Renal cortical epithelial cell (primary cell): ENCODE data around the gene TMEM163. TPM values are rescaled to one million over a fixed set of nuclear protein-coding genes. Genes with fewer than 3 reads are reported as not detected.

Source experiments
- DNase-seq: peaks from one replicate; pipeline ENCODE4 v3.0.0-alpha.2; 2011; ENCODE audit warnings: low read depth
- total RNA-seq: library from RNA; depleted of rRNA; stranded (reverse); fragments of >200 nt; gene quantifications from 2 replicates; pipeline ENCODE4 v1.2.3, GENCODE V29; 2014

TMEM163 gene
- total RNA-seq, 1 donor from 2014 or later: 6.7 TPM

DNA sequence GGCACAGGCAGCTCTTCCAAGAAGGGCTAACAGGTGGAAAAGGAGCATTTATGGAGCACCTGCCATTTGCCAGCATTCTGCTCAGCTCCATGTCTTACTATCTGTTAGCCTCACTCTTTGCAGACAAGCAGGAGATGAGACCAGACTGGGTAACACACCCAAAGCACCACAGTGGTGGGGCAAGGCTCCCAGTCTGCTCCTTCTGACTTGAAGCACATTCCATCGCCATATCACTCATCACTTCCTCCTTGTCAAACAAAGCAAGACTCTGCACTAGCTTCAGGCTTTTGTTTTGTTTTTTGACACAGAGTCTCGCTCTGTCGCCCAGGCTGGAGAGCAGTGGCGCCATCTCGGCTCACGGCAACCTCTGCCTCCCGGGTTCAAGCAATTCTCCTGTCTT is 282.1 kb downstream of the TMEM163 start:
- DNase-seq: peak; percentile 32

DNA sequence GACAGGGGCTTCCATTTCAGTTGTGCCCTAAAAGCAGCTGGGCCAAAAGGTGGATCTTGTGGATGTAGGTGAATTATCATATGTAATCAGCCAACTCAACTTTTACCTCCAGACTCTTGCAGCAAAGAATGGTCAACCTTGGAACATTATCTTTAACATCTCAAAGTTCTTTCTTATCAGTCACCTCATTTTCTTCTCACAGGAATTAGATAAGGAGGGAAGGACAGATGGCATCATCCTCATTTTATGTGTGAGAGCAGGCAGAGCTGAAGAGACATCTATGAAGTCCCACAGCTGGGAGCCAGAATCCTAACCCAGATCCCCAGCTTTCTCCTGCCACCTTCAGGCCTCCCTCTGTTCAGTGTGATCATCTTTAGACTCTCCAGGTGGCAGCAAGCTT is 282.9 kb downstream of the TMEM163 start:
- DNase-seq: no peak

DNA sequence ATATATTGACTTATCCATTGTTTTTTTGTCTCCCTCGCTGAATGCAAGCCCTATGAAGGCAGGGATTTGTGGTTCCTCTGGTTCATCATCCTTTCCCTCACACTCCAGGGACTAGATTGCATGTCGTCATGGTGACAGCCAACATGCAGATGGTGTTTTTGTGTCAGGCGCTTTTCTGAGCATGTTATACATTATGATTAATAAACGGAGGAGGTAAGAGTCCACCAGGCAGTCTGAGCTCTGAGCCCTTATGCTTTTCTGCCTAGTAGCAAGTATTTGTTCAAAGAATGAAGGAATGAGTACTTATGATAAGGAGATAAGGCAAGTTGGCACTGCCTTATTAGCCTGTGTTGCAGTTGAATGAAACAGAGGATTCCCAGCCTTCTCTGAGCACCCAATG is 283.3 kb downstream of the TMEM163 start:
- no peak for DNase-seq

DNA sequence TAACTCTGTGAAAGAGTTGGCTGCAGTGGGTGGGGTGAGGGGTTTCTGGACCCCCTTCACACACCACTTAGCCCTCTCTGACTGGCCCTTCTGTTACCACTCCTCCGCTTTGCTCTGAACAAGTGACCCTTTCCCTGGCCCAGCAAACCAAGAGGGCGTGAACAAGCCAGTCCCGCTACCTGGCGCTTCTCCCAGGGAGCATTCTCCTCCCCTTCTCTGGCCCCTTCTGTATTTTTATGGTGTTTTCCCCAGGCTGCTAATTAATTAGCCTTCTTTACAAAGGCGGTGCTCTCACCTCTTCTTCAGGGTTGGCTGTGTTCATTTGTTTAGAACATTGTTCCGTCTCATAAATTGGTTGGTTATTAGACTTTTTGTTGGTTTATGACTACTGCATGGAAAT is 284.8 kb downstream of the TMEM163 start:
- DNase-seq: peak; percentile 72

DNA sequence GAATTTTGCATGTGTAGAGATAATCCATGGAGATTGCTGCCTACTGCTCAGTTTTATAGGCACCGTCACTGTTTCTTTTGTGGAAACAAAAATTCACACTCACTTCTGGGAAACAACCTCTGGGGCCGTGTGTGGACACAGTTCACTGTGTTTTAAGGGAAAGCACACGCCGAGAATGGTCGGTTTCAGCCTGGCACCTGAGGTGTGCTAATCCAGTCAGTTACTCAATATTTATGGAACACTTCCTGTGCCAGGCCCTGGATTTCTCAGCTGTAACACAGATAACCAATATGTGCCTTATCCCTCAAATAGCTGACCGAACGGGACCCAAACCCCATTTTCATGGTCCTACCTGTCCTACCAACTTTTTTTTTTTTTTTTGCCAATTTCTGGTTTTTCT is 285.3 kb downstream of the TMEM163 start:
- DNase-seq: peak; percentile 80

DNA sequence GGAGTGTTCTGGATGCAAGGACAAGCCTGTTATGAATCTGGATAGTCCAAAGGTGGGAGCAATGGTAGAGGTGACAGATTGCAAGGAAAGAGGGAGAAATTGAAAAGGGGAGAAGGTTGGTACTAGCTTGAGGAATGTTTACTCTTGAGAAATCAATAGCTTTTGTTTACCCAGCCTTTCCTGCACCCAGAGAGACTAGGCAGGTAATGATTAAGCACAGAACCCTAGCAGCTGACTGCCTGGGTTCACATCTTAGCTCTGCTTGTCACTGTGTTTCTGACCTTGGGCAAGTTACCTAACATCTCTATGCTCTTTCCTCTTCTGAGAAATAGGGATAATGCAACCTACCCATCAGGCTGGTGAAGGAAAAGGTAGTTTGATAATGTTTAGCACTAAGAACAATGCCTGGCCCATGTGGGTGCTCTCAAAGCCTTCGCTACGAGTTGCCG is 286.3 kb downstream of the TMEM163 start:
- peak; percentile 93 for DNase-seq

DNA sequence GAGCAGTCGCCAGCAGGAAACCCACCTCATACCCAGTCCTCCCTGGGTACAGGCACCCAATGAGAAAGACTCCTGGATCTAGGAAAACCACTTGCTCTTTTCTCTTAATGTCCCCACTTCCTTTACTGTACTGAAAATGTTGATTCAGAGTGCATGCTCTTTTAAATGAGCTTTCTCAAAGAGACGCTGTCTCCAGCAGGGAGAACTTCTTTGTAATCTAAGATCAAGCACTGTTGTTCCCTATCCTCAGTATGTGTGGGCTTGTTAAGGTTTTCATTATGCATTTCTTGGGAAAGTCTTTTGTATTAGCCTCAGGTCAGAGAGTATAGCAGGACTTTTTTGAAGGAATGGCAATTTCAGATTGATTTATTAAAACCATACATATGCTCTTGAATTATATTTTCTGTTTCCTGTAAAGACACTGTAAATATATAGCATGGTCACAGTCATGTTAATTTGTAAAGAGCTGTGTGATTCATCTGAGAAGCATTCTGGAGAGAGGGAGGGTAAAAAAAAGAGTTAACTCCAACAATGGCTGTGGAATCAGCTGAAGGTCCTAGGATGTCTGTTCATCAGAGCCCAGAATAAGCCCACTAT is 286.9 kb downstream of the TMEM163 start:
- DNase-seq: peak; percentile 83

DNA sequence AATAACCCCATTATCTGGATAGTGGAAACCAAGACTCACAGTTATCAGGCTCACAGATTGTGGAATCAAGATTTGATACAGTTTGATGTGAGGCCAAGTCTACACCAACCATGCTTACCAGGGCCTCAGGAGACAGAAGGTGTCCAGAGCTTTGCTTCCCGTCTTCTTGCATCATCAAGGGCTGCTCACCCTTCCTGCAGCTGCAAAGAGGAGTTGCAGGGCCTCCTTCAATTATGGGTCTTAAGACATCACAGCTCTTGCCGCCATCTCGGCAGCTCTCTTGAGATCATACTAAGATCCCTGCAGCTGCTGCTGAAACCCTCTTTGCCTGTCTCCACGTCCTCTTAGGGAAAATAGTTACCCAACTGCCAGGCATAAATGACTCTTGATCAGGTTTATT is 288.9 kb downstream of the TMEM163 start:
- DNase-seq: no peak

DNA sequence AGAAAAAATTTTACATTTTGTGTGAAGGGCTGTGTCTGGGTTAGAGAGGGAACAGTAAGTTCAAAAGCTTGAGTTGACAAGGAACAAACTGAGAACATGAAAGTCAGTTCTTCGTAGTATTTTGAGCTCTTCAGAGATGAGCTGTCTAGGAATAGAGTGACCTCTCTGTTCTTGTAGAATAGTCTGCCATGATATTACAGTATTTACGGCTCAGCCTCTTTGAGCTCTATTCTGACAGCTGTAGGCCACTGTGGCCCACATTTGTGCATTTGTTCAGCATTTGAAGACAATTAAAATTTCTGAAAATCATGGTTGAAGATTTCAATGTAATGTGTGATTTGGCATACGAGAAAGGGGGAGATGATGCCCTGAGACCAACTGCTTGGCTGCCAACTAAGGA is 292.1 kb downstream of the TMEM163 start:
- no peak for DNase-seq

DNA sequence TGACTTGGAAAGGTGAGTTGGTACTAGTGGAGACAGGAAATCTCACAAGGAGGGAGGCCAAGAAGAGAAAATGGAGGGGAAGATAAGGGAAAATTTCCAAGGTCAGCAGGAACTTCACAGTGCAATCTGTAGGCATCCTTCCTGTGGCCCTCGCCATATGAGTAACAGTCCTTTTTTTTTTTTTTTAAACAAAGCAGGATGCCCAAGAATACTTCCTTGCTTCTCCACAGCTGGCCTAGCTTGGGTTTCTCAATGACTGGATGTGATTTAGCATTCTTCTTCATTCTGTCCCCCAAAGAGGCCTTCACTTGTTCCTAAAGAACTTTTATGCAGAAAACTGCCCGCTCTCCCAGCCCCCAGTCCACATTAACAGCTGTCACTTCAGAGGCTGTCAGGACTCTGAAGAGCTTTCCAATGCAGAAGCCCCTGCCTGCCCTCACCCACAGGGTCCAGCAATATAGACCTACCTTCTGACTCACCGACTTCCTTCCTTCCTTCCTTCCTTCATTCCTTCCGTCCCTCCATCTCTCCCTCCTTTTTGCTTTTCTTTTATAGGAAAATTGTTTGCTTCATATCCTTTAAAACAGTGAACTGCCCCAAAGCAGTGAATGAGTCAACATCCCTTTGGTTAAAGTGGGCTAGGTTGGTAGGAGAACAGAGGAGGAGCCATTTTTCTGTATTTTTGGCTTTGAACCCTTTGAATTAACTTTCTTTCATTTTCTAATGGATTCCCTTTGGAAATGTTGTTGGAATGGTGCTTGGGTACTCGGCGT is 292.9 kb downstream of the TMEM163 start:
- no peak for DNase-seq

DNA sequence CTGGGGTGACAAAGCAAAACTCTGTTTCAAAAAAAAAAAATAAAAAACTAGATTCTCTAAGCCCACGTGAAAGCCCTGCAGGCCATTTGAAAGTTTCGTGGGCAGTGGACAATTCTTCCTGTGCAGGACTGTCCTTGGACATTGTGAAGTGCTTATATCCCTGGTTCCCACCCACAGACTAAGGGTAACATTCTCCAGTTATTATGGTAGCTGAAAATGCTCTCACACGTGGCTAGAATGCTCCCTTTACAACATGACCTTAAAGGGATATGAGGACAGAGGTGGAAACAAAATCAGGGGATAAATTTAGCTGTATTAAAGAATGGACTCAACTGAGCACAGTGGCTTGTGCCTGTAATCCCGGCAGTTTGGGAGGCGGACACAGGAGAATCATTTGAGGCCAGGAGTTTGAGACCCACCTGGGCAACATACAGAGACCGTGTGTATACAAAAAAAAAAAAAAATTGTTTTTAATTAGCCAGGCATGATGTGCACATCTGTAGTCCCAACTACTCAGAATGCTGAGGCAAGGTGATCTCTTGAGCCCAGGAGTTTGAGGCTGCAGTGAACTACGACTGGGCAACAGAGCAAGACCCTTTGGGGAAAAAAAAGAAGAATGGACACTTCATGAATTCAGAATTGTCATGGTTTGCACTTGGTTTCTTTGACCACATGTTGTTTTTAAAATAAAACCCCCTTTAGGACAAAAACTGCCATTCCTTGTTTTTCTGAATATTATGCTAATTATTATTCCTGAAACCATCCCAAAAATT is 297.1 kb downstream of the TMEM163 start:
- no peak for DNase-seq

DNA sequence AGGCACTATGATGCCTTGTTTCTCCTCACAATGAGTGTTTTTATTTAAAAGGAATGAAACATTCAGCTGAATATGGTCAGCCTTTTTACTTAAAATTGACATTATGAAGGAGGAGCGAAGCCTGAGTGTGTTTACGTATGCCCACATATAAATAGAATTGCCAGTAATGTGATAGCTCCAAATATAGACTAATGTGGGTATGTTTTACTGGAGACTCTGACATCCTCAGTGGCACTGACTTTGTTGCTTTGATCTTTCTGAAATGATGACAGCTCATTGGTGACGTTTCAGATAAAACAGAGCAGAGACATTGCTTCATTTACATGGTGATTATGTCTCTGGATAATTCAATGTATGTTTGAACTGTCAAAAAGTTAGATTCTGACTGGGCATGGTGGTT is 297.9 kb downstream of the TMEM163 start:
- no peak for DNase-seq

DNA sequence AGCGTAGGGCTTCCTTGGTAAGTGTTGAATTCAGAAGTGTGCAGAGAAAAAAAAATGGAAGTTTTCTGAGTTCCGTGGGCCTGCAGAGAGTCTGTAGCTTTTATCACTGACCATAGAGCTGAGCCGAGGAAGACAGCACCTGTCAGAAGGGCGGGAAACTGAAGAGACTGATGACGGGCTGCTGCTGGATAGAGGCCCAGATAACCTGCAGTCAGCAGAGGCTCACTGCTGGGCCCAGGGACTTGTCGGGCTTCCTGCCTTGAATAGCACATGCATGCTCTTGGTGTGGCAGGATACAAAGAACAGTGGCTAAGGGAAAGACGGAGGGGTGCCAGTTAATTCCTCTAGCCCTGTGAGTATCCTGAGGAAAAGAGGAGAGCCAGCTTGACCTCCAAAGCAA is 298.5 kb downstream of the TMEM163 start:
- no peak for DNase-seq

DNA sequence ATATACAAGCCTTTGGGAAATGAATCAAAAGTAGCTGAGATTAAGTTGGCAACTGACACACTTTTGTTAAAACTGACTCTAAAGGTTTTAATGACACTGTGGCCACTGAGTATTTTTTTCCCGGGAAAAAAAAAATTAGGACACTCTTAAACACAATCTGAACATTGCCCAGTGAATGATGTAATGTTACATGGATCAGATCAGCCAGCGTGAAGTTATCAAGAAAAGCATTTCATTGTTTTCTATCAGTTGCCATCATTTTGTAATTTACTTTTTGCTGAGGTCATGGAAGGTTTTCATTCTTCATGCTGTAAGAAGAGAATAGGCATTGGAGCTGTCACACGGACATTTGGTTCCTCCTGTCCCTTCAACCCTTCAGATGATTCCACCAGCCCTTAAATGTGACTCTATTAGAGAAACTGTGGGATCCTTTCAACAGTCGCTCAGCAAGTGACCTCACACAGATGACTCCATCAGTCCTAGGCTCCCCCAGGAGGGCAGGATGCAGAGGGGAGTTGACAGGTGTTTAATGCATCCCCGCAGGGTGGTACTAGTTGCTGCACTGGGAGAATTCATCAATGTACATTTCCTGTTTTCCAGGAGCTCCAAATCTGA is 300.7 kb downstream of the TMEM163 start:
- no peak for DNase-seq

DNA sequence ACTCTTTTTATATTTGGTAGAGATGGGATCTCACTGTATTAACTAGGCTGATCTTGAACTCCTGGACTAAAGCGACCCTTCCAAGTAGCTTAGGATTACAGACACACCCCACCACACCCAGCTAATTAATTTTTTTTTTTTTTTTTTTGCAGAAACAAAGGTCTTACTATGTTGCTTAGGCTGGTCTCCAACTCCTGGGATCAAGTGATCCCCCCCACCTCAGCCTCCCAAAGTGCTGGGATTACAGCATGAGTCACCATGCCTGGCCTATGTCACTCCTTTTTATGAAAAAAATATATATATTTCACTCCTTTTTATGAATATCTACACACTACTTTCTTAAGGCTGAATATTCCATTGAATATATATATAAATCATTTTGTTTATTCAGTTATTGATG is 302.2 kb downstream of the TMEM163 start:
- DNase-seq: no peak

DNA sequence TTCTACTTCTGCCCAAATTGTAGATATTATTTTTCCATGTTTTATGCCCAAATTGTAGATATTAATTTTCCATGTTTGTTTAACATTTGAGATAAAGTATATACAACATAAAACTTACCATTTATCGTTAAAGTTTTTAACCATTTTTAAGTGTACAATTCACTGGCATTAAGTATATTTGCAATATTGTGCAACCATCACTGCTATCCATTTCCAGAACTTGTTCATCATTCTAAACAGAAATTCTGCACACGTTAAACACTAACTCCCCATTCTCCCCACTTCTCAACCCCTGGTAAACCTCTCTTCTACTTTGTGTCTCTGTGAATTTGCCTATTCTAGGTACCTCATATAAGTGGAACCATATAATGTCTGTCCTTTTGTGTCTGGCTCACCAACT is 302.8 kb downstream of the TMEM163 start:
- no peak for DNase-seq

DNA sequence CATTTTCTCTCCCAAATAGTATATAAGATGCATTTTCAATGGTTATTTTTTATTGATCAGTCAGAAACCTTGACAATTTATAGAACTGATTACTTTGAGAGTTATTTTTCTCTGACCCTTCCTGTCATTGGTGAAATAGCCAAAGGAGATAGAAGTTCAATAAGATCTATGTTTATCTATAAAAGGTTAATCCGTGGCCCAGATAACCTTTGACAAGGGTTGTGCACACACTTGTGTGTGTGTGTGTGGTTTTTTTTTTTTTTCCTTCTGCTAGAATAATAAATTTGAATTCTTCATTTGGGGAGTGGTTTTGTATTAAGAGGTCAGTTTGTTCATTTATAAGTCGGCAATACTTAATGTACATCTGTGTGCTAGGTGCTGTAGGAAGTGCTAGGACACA is 304.9 kb downstream of the TMEM163 start:
- no peak for DNase-seq

DNA sequence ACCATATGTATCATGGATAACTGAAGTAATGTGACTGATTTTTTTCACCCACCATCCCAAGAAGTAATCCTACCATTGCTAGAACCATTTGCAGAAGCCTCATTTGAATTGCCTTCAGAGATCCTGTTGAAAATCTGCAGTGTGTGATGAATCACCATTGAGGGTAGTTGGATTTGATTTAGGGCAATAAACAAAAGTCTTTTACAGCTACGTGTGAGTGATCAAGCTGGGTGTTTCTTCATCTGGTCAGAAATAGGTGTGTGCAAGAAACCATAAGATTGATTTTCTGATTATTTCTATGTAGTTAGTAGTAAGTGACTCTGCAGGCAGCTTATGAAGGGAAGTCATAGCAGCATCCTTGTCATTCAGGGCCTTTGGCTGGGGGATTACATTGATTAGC is 305.4 kb downstream of the TMEM163 start:
- peak; percentile 30 for DNase-seq

DNA sequence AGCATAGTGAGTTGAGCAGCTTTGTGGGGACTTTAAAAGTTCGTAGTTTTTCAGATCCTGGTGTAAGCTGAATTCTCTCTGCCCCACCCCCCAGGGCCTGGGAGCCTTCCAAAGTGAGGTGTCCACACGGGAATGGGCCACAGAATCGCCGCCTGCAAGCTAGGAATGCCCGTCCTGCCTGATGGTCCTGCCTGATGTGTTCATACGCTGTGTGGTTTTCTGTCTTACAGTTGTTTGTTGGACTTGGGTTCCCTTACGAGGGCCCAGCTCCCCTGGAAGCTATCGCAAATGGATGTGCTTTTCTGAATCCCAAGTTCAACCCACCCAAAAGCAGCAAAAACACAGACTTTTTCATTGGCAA is 306.2 kb downstream of the TMEM163 start:
- no peak for DNase-seq

DNA sequence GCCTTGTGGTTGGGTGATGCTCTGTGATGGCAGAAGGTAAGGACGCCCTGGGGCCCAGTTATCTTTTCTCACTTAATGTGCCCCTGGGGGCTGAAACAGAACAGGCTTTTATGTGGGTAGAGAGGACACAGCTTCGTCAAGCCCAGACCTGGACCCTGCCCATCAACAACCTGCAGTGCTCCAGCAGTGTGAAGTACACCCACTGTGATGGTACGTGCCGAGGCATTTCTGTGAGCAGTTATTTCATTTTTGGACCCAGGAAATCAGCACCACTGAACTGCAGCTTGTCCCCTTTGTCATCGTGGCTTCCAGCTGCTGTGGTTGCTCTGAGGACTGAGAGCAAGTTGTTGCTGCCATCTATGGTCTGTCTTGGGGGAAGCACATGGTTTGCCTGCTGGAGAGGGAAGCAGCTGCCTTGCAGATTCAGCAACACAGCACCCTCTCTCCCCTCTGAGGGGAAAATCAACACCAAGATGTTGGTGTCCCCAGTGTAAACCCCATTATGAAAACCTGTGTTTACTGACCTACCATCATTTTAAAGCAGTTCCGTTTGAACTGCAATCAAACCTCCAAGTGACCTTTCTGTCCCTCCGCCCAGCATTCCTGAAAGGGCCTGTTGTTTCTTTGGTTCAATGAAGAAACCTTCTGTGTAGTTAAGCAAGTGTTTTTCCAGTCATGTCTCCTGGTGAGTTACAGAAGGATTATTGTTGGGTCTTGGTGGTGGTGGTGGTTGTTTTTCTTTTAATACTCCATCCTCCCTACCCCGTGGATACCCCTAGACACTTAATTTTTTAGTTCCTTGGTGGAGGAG is 306.8 kb downstream of the TMEM163 start:
- peak; percentile 72 for DNase-seq

DNA sequence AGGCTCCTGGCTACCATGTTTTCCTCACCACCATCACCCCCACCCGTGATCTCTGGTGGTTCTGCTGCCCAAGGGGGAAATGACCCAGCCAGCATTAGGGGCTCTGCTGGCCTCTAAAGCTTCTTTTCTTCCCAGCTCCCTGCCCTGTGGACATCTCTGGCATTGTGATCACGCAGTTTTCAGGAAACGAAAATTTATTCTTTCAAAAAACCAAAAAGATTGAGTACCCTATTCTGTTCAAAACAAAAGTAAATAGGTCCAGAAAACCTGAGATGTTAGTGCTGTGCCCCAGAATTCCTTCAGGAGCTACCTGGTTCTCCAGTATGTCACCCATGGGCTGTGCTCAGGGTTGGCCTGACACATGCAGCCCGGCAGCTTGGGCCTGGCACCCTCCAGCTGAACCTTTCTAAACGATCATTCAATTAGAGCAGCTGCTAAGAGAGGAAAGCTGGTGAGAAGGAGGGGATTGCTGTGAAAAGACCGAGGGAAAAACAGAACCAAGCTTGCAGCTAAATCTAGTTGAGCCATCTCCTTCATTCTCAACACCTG is 307.4 kb downstream of the TMEM163 start:
- DNase-seq: no peak
